ENCODE data around the gene CCDC15.
"Not testable (repeated sequence)": the region's sequence is repeated elsewhere in the genome, so short reads cannot be mapped to it uniquely, and the experiment has no call there.

CCDC15 gene

GRCh38 chr11:124954590-124954955, 571 bp downstream of the CCDC15 start:
- DNase-seq (ENCODE audit: extremely low read depth, low read depth), result no peak
- TF ChIP-seq CTCF (IDR thresholded peaks at IDR 0.05; ENCODE audit: low read depth, low read length), result no peak

GRCh38 chr11:124955035-124955434, 1.0 kb downstream of the CCDC15 start:
- no peak for DNase-seq (ENCODE audit: extremely low read depth, low read depth)
- TF ChIP-seq CTCF (IDR thresholded peaks at IDR 0.05; ENCODE audit: low read depth, low read length), result no peak

DNA sequence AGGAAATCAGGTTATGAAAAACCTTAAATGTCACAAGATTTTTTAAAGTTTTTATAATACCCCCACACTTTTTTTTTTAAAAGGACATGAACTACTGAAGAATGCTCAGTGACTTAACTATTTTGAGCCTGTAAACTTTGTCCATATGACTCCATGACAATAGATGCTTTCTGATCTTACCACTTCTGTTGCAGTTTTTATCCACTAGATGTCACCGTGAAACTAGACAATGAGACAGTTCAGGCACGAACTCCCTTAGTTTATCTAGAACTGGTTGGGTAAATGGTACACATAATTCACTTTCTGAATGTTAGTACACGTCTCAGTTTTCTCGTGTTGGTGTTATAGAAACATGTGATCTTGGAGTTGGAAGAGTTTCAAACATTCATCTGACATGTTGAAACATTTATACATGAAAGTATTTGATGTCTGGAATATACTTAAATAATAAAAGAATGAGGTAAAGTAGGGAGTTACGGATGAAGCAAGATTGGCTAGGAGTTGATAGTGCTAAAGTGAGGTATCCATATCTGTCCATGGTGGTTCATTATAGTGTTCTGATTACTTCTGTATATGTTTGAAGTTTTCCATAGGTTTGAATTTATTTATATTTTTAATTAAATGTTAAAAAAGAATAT, 8.1 kb downstream of the CCDC15 start:
- peak; percentile 49 for DNase-seq (ENCODE audit: extremely low read depth, low read depth)
- peak; percentile 76 for TF ChIP-seq CTCF (IDR thresholded peaks at IDR 0.05; ENCODE audit: low read depth, low read length)

DNA sequence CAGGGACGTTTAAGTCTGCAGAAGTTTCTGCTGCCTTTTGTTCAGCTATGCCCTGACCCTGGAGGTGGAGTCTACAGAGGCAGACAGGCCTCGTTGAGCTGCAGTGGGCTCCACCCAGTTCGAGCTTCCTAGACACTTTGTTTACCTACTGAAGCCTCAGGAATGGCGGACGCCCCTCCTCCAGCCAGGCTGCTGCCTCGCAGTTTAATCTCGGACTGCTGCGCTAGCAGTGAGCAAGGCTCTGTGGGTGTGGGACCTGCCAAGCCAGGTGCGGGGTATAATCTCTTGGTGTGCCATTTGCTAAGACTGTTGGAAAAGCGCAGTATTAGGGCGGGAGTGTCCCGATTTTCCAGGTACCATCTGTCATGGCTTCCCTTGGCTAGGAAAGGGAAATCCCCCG, 14.2 kb downstream of the CCDC15 start:
- not testable (repeated sequence) for DNase-seq (ENCODE audit: extremely low read depth, low read depth)

- no peak for TF ChIP-seq CTCF (IDR thresholded peaks at IDR 0.05; ENCODE audit: low read depth, low read length)
- no peak for DNase-seq (ENCODE audit: extremely low read depth, low read depth)
Observed at GRCh38 chr11:124970925-124971324, 16.9 kb downstream of the CCDC15 start.

DNA sequence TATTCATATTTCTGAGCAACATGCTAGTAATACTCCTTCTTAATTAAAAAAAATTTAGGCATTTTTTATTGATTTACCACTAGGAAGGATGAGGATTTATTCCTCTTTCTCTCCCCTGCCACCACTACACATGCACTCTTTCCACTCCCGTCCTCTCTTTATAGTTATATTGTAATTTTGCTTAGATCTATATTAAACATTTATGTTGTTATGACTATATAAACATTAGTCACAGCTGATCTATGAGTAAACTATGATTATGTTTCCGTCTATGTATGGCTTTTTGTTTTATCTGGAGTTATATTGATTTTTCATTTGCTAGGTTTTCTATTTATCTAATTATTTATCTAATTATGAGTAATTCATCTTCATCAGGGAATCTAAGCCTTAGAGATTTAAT, 17.8 kb downstream of the CCDC15 start:
- TF ChIP-seq CTCF (IDR thresholded peaks at IDR 0.05; ENCODE audit: low read depth, low read length), result no peak
- DNase-seq (ENCODE audit: extremely low read depth, low read depth), result no peak

- no peak for TF ChIP-seq CTCF (IDR thresholded peaks at IDR 0.05; ENCODE audit: low read depth, low read length)
Observed at GRCh38 chr11:124976531-124976930, 22.5 kb downstream of the CCDC15 start.

GRCh38 chr11:124977006-124977405, 23.0 kb downstream of the CCDC15 start:
- TF ChIP-seq CTCF (IDR thresholded peaks at IDR 0.05; ENCODE audit: low read depth, low read length), result no peak
- DNase-seq (ENCODE audit: extremely low read depth, low read depth), result no peak

More at GRCh38 chr11:124976531-124976930, 22.5 kb downstream of the CCDC15 start:
- DNase-seq (ENCODE audit: extremely low read depth, low read depth), result no peak
